SH-SY5Y (cell line): ENCODE measurements around the gene ADARB2.

Source experiments
- GATA2 ChIP-seq: IDR thresholded peaks from 2 replicates; pipeline ENCODE4 v1.6.1; 2011; ENCODE audit warnings: mild to moderate bottlenecking, low read depth, low read length
- GATA3 ChIP-seq: IDR thresholded peaks from 2 replicates; pipeline ENCODE4 v1.6.1; 2011; ENCODE audit warnings: low read depth, mild to moderate bottlenecking, low read length, moderate library complexity

- no peak for TF ChIP-seq GATA2
- TF ChIP-seq GATA3 = no peak
Measured at GRCh38 chr10:1310271-1310789, 427.0 kb downstream of the ADARB2 start.
